Activated naive CD4-positive, alpha-beta T cell treated with anti-CD3 and anti-CD28 coated beads for 36 hours (primary cell): ENCODE data around the gene CYCS. TPM values are rescaled to one million over a fixed set of nuclear protein-coding genes. Genes with fewer than 3 reads are reported as not detected.

Experiments
- total RNA-seq, 2 experiments: library from RNA; stranded (reverse); gene quantifications; one replicate each; pipeline ENCODE4 v1.2.3, GENCODE V29; 2021

CYCS gene
- total RNA-seq, 2 experiments from 2014 or later, result 213 to 224 TPM

Other genes with a start within 250 kb of the CYCS start
- 10 to 100 TPM; 25.1 to 27.9 TPM for gene OSBPL3, start 145.1 kb downstream of the CYCS start, total RNA-seq
- not detected for gene NPVF, start 103.2 kb upstream of the CYCS start, total RNA-seq